Uterus (tissue), 2 donors: ENCODE results near the gene PCDH8.

Experiments used
- CTCF ChIP-seq, 4 experiments: fragments of 200-600 bp in 2 of 4; fragments of 450-650 bp in 2 of 4; sonication (generic) in 2 of 4; IDR thresholded peaks; one replicate each; pipeline ENCODE4 v1.5.1; 2016 to 2019; ENCODE audit warnings: antibody characterized with exemption in 4 of 4, mild to moderate bottlenecking in 2 of 4, moderate library complexity in 1 of 4
- POLR2A ChIP-seq, 2 donors: fragments of 450-650 bp; IDR thresholded peaks; one replicate each; pipeline ENCODE4 v1.6.1; 2016; ENCODE audit warnings: antibody characterized with exemption in 2 of 2, mild to moderate bottlenecking in 1 of 2, moderate library complexity in 1 of 2

- TF ChIP-seq CTCF (IDR thresholded peaks at IDR 0.05): no peak
- no peak for TF ChIP-seq POLR2A (IDR thresholded peaks at IDR 0.05)
Observed at GRCh38 chr13:52884429-52885010, 36.1 kb upstream of the PCDH8 start.
